Measurements from ENCODE around the gene CCDC8. TPM values are rescaled to one million over a fixed set of nuclear protein-coding genes. Genes with fewer than 3 reads are reported as not detected.

CCDC8 gene
- total RNA-seq, 1 experiment from 2014 or later = 0.18 TPM

DNA sequence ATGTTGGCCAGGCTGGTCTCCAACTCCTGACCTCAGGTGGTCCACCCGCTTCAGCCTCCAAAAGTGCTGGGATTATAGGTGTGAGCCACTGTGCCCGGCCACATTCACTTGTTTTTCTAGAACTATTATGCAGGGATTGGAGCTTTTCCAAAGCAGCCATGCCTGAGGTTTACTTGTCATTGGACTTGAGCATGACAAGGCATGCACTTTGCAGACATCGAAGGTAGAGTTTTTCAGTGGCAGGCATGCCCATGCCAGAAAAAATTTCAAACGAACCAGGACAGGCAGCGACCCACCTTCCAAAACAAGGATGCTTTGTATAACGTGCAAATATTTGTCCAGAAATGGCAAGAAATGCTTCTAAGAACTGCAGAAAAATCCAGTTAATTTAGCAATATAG, 40.3 kb upstream of the CCDC8 start:
- H3K4me1 Mint-ChIP-seq (ENCODE audit: low read depth, unreplicated experiment) = no peaks in the 10 kb centered on the region
- no peak for TF ChIP-seq CTCF (IDR thresholded peaks at IDR 0.05; ENCODE audit: insufficient read depth in 1 of 2, low read depth in 1 of 2, low read length in 1 of 2, severe bottlenecking in 1 of 2, unreplicated experiment in 1 of 2)
- no peaks in the 10 kb centered on the region for H3K36me3 ChIP-seq (ENCODE audit: control insufficient read depth, insufficient read depth, low read length)
- peaks cover 5% of the 10 kb centered on the region for H3K27me3 Mint-ChIP-seq (ENCODE audit: insufficient read depth, unreplicated experiment)
- peaks cover 11% of the 10 kb centered on the region for H3K9me3 Mint-ChIP-seq (ENCODE audit: unreplicated experiment)
- DNase-seq = no peak
- no peak overlapping the region for H3K4me3 ChIP-seq (ENCODE audit: low read depth, low read length)
- no peak overlapping the region for H3K27ac Mint-ChIP-seq (ENCODE audit: unreplicated experiment)
- BruUV-seq (replicated peaks) = no TSS peak
- H3K4me1 ChIP-seq = no peaks in the 10 kb centered on the region
- H3K9me3 ChIP-seq = peaks cover 13% of the 10 kb centered on the region
- H3K4me3 Mint-ChIP-seq (ENCODE audit: unreplicated experiment) = no peak overlapping the region
- no peaks in the 10 kb centered on the region for H3K27me3 ChIP-seq (replicated peaks; ENCODE audit: control insufficient read depth, insufficient read depth, low read length)
- ChIA-PET POLR2A (no interaction called here), CTCF (no interaction called here)
- intact Hi-C loops (cut with micrococcal nuclease; ENCODE audit: unreplicated experiment) = no loop called here
- no peaks in the 10 kb centered on the region for H3K36me3 Mint-ChIP-seq (ENCODE audit: insufficient read depth, unreplicated experiment)

DNA sequence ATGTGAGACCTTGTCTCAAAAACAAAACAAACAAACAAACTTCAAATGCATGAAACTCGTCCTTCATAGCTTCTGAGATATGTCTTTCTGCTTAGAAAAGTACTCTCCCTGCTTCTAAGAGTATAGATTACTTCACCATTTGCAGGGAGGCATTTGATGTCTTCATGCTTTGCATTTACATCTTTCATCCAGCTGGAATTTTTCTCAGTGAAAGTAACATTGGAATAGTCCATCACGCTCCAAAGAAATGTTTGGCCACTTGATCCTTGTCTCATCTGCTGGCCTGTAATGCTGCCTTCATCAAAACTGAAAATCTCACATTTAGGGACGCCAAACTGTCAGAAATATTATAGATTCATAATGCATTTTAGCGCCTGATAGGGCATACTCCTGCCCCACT, 38.8 kb upstream of the CCDC8 start:
- Histone ChIP-seq H3K36me3 (ENCODE audit: control insufficient read depth, insufficient read depth, low read length) (no peaks in the 10 kb centered on the region), H3K27me3 (replicated peaks; ENCODE audit: control insufficient read depth, insufficient read depth, low read length) (no peaks in the 10 kb centered on the region), H3K4me3 (ENCODE audit: low read depth, low read length) (no peak overlapping the region), H3K4me1 (no peaks in the 10 kb centered on the region), H3K9me3 (peaks cover 13% of the 10 kb centered on the region)
- no peak overlapping the region for H3K27ac Mint-ChIP-seq (ENCODE audit: unreplicated experiment)
- no peaks in the 10 kb centered on the region for H3K4me1 Mint-ChIP-seq (ENCODE audit: low read depth, unreplicated experiment)
- H3K27me3 Mint-ChIP-seq (ENCODE audit: insufficient read depth, unreplicated experiment) = peaks cover 5% of the 10 kb centered on the region
- no peak overlapping the region for H3K4me3 Mint-ChIP-seq (ENCODE audit: unreplicated experiment)
- ChIA-PET CTCF (interaction anchor here (0.5 kb wide), 1 partner anchor 635 kb away, joined by 4 read pairs; no protein-coding TSS in a partner anchor), POLR2A (no interaction called here)
- TF ChIP-seq CTCF (IDR thresholded peaks at IDR 0.05; ENCODE audit: insufficient read depth in 1 of 2, low read depth in 1 of 2, low read length in 1 of 2, severe bottlenecking in 1 of 2, unreplicated experiment in 1 of 2) = no peak
- no peak for DNase-seq
- H3K36me3 Mint-ChIP-seq (ENCODE audit: insufficient read depth, unreplicated experiment) = no peaks in the 10 kb centered on the region
- intact Hi-C loops (cut with micrococcal nuclease; ENCODE audit: unreplicated experiment) = no loop called here
- H3K9me3 Mint-ChIP-seq (ENCODE audit: unreplicated experiment) = peaks cover 11% of the 10 kb centered on the region
- no TSS peak for BruUV-seq (replicated peaks)

DNA sequence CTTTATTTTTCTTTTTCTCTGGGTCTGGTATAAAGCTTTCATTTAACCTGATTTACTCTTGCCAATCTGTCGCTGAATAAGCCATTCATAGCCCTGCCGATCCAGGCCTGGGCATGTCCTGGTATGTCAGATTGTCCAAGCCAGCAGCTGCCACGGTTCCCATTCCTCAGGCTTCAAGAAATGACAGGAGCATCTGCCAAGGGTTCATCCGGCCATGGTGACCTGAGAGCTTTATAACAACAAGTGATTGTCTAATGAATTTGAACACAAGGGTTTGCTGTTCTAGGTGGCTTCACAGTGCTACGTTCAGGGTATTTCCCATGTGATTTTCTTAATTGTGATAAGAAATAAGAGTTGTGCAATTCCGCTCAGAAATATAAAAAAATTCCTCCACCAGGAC, 38.0 kb upstream of the CCDC8 start:
- peaks cover 11% of the 10 kb centered on the region for H3K9me3 Mint-ChIP-seq (ENCODE audit: unreplicated experiment)
- H3K4me3 Mint-ChIP-seq (ENCODE audit: unreplicated experiment) = no peak overlapping the region
- ChIA-PET CTCF (no interaction called here), POLR2A (no interaction called here)
- Histone ChIP-seq H3K36me3 (ENCODE audit: control insufficient read depth, insufficient read depth, low read length) (no peaks in the 10 kb centered on the region), H3K4me3 (ENCODE audit: low read depth, low read length) (no peak overlapping the region), H3K27me3 (replicated peaks; ENCODE audit: control insufficient read depth, insufficient read depth, low read length) (no peaks in the 10 kb centered on the region), H3K4me1 (no peaks in the 10 kb centered on the region), H3K9me3 (peaks cover 13% of the 10 kb centered on the region)
- H3K27me3 Mint-ChIP-seq (ENCODE audit: insufficient read depth, unreplicated experiment) = peaks cover 5% of the 10 kb centered on the region
- no peak overlapping the region for H3K27ac Mint-ChIP-seq (ENCODE audit: unreplicated experiment)
- DNase-seq = no peak
- no TSS peak for BruUV-seq (replicated peaks)
- no peaks in the 10 kb centered on the region for H3K36me3 Mint-ChIP-seq (ENCODE audit: insufficient read depth, unreplicated experiment)
- intact Hi-C loops (cut with micrococcal nuclease; ENCODE audit: unreplicated experiment) = no loop called here
- no peak for TF ChIP-seq CTCF (IDR thresholded peaks at IDR 0.05; ENCODE audit: insufficient read depth in 1 of 2, low read depth in 1 of 2, low read length in 1 of 2, severe bottlenecking in 1 of 2, unreplicated experiment in 1 of 2)
- H3K4me1 Mint-ChIP-seq (ENCODE audit: low read depth, unreplicated experiment) = no peaks in the 10 kb centered on the region

Data from Caco-2 (cell line).